GM23338 (cell line): ENCODE measurements around the gene PDF.

Source experiments
- CREB1 ChIP-seq: fragments of 250-450 bp; sonication (Bioruptor Pico); IDR thresholded peaks from 2 replicates; pipeline ENCODE4 v1.5.0; 2020; ENCODE audit warnings: low read depth, mild to moderate bottlenecking, moderate library complexity
- EZH2 ChIP-seq: fragments of 200-600 bp; sonication (generic); IDR thresholded peaks from one replicate; pipeline ENCODE4 v1.8.0; 2017; ENCODE audit warnings: antibody characterized with exemption, mild to moderate bottlenecking, low read depth; ENCODE audit not compliant: unreplicated experiment
- EZH2phosphoT487 ChIP-seq: fragments of 200-600 bp; sonication (generic); IDR thresholded peaks from one replicate; pipeline ENCODE4 v1.8.1; 2018; ENCODE audit warnings: antibody characterized with exemption; ENCODE audit not compliant: unreplicated experiment
- JUNB ChIP-seq: IDR thresholded peaks from one replicate; pipeline ENCODE4 v1.6.1; 2016; ENCODE audit warnings: antibody characterized with exemption; ENCODE audit not compliant: unreplicated experiment
- NANOG ChIP-seq: IDR thresholded peaks from 2 replicates; pipeline ENCODE4 v1.6.1; 2016; ENCODE audit warnings: antibody characterized with exemption, borderline replicate concordance
- POLR2AphosphoS5 ChIP-seq: IDR thresholded peaks from 2 replicates; pipeline ENCODE4 v1.6.1; 2016; ENCODE audit warnings: antibody characterized with exemption, low read depth
- ZNF114 ChIP-seq: fragments of 250-450 bp; sonication (Bioruptor Pico); IDR thresholded peaks from 2 replicates; pipeline ENCODE4 v1.5.0; 2020; ENCODE audit warnings: mild to moderate bottlenecking, moderate library complexity
- ZNF462 ChIP-seq: fragments of 250-450 bp; sonication (Bioruptor Pico); IDR thresholded peaks from 2 replicates; pipeline ENCODE4 v1.5.0; 2020; ENCODE audit warnings: mild to moderate bottlenecking, moderate library complexity
- TF ChIP-seq, protein P1 (sequence below), 2 experiments: fragments of 200-600 bp in 1 of 2; sonication (generic) in 1 of 2; conservative IDR thresholded peaks; 2 replicates each; pipeline versions ENCODE4 v1.5.1 to v1.6.1; 2016 to 2017; ENCODE audit warnings: antibody characterized with exemption in 2 of 2, low read depth in 2 of 2, mild to moderate bottlenecking in 2 of 2, moderate library complexity in 1 of 2
- TF ChIP-seq, protein P2 (sequence below): IDR thresholded peaks from one replicate; pipeline ENCODE4 v1.6.1; 2018; ENCODE audit warnings: antibody characterized with exemption; ENCODE audit not compliant: unreplicated experiment
- TF ChIP-seq, protein P3 (sequence below): IDR thresholded peaks from 2 replicates; pipeline ENCODE4 v1.6.1; 2016; ENCODE audit warnings: antibody characterized with exemption

DNA sequence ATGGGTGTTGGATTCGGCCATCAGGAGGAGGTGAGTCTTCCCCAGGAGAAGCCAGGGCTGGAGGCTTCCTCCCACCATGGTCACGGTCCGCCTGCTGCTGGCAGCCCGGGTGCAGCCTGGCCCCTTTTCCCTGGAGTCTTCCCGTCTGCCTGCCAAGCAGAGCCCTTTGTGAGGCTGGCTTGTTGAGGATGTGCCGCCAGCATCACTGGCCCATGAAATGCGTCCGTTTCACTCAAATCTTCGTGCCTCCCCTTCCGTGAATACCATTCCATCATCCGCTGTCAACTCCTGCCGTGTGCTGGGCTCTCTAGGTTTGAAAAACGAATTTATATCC is 9.7 kb downstream of the PDF start:
- no peak for TF ChIP-seq POLR2AphosphoS5
- TF ChIP-seq, protein P1, sequence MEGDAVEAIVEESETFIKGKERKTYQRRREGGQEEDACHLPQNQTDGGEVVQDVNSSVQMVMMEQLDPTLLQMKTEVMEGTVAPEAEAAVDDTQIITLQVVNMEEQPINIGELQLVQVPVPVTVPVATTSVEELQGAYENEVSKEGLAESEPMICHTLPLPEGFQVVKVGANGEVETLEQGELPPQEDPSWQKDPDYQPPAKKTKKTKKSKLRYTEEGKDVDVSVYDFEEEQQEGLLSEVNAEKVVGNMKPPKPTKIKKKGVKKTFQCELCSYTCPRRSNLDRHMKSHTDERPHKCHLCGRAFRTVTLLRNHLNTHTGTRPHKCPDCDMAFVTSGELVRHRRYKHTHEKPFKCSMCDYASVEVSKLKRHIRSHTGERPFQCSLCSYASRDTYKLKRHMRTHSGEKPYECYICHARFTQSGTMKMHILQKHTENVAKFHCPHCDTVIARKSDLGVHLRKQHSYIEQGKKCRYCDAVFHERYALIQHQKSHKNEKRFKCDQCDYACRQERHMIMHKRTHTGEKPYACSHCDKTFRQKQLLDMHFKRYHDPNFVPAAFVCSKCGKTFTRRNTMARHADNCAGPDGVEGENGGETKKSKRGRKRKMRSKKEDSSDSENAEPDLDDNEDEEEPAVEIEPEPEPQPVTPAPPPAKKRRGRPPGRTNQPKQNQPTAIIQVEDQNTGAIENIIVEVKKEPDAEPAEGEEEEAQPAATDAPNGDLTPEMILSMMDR (conservative IDR thresholded peaks at IDR 0.05; ENCODE audit: low read depth in 2 of 2) = no peak
- no peak for TF ChIP-seq EZH2phosphoT487
- TF ChIP-seq EZH2 = no peak
- no peak for TF ChIP-seq NANOG
- TF ChIP-seq, protein P2, sequence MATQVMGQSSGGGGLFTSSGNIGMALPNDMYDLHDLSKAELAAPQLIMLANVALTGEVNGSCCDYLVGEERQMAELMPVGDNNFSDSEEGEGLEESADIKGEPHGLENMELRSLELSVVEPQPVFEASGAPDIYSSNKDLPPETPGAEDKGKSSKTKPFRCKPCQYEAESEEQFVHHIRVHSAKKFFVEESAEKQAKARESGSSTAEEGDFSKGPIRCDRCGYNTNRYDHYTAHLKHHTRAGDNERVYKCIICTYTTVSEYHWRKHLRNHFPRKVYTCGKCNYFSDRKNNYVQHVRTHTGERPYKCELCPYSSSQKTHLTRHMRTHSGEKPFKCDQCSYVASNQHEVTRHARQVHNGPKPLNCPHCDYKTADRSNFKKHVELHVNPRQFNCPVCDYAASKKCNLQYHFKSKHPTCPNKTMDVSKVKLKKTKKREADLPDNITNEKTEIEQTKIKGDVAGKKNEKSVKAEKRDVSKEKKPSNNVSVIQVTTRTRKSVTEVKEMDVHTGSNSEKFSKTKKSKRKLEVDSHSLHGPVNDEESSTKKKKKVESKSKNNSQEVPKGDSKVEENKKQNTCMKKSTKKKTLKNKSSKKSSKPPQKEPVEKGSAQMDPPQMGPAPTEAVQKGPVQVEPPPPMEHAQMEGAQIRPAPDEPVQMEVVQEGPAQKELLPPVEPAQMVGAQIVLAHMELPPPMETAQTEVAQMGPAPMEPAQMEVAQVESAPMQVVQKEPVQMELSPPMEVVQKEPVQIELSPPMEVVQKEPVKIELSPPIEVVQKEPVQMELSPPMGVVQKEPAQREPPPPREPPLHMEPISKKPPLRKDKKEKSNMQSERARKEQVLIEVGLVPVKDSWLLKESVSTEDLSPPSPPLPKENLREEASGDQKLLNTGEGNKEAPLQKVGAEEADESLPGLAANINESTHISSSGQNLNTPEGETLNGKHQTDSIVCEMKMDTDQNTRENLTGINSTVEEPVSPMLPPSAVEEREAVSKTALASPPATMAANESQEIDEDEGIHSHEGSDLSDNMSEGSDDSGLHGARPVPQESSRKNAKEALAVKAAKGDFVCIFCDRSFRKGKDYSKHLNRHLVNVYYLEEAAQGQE = no peak
- TF ChIP-seq, protein P3, sequence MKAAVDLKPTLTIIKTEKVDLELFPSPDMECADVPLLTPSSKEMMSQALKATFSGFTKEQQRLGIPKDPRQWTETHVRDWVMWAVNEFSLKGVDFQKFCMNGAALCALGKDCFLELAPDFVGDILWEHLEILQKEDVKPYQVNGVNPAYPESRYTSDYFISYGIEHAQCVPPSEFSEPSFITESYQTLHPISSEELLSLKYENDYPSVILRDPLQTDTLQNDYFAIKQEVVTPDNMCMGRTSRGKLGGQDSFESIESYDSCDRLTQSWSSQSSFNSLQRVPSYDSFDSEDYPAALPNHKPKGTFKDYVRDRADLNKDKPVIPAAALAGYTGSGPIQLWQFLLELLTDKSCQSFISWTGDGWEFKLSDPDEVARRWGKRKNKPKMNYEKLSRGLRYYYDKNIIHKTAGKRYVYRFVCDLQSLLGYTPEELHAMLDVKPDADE = no peak
- TF ChIP-seq CREB1 (CRISPR knock-in tag) = no peak
- no peak for TF ChIP-seq JUNB
- TF ChIP-seq ZNF462 (CRISPR knock-in tag) = no peak
- TF ChIP-seq ZNF114 (CRISPR knock-in tag) = no peak
